Tibial nerve (tissue), 4 donors: Measurements from ENCODE around the gene TIMM22.
A peak's percentile ranks its signal among the peaks of the same experiment; 100 is the strongest.

Experiments
- EP300 ChIP-seq, 2 donors: sonication (generic); formaldehyde crosslinking; IDR thresholded peaks; one replicate each; pipeline ENCODE4 v1.6.1; 2017; ENCODE audit warnings: antibody characterized with exemption in 2 of 2, mild to moderate bottlenecking in 1 of 2
- POLR2A ChIP-seq, 2 donors: fragments of 450-650 bp; IDR thresholded peaks; one replicate each; pipeline ENCODE4 v1.6.1; 2017; ENCODE audit warnings: antibody characterized with exemption in 2 of 2, mild to moderate bottlenecking in 2 of 2, moderate library complexity in 2 of 2
- TF ChIP-seq, protein P1 (sequence below), 5 experiments: fragments of 200-600 bp in 3 of 5; fragments of 450-650 bp in 2 of 5; sonication (generic) in 3 of 5; IDR thresholded peaks; one replicate each; pipeline ENCODE4 v1.5.1; 2016 to 2019; ENCODE audit warnings: antibody characterized with exemption in 5 of 5, mild to moderate bottlenecking in 3 of 5, moderate library complexity in 2 of 5

GRCh38 chr17:996554-997344 lies at the start of gene TIMM22:
- TF ChIP-seq, protein P1, sequence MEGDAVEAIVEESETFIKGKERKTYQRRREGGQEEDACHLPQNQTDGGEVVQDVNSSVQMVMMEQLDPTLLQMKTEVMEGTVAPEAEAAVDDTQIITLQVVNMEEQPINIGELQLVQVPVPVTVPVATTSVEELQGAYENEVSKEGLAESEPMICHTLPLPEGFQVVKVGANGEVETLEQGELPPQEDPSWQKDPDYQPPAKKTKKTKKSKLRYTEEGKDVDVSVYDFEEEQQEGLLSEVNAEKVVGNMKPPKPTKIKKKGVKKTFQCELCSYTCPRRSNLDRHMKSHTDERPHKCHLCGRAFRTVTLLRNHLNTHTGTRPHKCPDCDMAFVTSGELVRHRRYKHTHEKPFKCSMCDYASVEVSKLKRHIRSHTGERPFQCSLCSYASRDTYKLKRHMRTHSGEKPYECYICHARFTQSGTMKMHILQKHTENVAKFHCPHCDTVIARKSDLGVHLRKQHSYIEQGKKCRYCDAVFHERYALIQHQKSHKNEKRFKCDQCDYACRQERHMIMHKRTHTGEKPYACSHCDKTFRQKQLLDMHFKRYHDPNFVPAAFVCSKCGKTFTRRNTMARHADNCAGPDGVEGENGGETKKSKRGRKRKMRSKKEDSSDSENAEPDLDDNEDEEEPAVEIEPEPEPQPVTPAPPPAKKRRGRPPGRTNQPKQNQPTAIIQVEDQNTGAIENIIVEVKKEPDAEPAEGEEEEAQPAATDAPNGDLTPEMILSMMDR (IDR thresholded peaks at IDR 0.05): peak; percentile 89 to 95 (median 94)
- TF ChIP-seq POLR2A (IDR thresholded peaks at IDR 0.05) (peak in 1 of 2 donors; percentile 50), EP300 (IDR thresholded peaks at IDR 0.05) (peak; percentile 82 to 94)
